HepG2 (cell line): ENCODE data around the gene GPR68. TPM values are rescaled to one million over a fixed set of nuclear protein-coding genes. Genes with fewer than 3 reads are reported as not detected.

Experiments used
- ATAC-seq: fragments of 200-7000 bp; cut with Tn5 transposase; 3 replicates; pipeline ENCODE4 v1.9.1; 2020; ENCODE audit warnings: mild to moderate bottlenecking, moderate library complexity
- BruUV-seq: library from RNA; stranded (reverse); fragments of 400-500 nt; replicated peaks from 2 replicates; lab custom pipeline; 2021; lab: Mats Ljungman, UMichigan
- CTCF ChIA-PET: fragments of 300-600 bp; formaldehyde crosslinking; extraction: SDS; loops from one replicate; lab custom pipeline; 2021; ENCODE audit warnings: low total read pairs, inconsistent platforms, low intra/inter-chr PET ratio; lab: Yijun Ruan, JAX
- POLR2A ChIA-PET: fragments of 350-600 bp; sonication (Branson Sonifier 250); formaldehyde crosslinking; loops from one replicate; lab custom pipeline; 2020; ENCODE audit warnings: antibody characterized with exemption, inconsistent platforms; lab: Yijun Ruan, JAX
- DNase-seq: peaks from one replicate; pipeline ENCODE4 v3.0.0-alpha.2; 2015; ENCODE audit warnings: low spot score
- FAIRE-seq: peaks from 3 replicates; lab custom pipeline; 2011; peaks lifted over from hg19 to GRCh38; lab: Jason Lieb, UNC
- H2AFZ ChIP-seq: one replicate; pipeline ENCODE4 v1.6.1; 2011; ENCODE audit warnings: low read length, inconsistent platforms
- H3K27ac ChIP-seq: fragments of 300-600 bp; 3 replicates; pipeline ENCODE4 v1.8.0; 2011; ENCODE audit warnings: mixed run types, mild to moderate bottlenecking, mixed read lengths, low read length, inconsistent platforms; ENCODE audit not compliant: insufficient read depth; ENCODE audit errors: extremely low read length
- H3K27me3 ChIP-seq, 2 experiments: fragments of 200-600 bp in 1 of 2; 2 replicates in 1 of 2; 3 replicates in 1 of 2; pipeline versions ENCODE4 v1.6.0 to v1.8.0; 2011; ENCODE audit warnings: low read length in 2 of 2, mild to moderate bottlenecking in 2 of 2, moderate library complexity in 2 of 2, inconsistent platforms in 1 of 2; ENCODE audit not compliant: insufficient read depth in 2 of 2, control insufficient read depth in 1 of 2
- H3K36me3 ChIP-seq, 2 experiments: fragments of 200-600 bp in 1 of 2; replicated peaks in 1 of 2; 2 replicates in 1 of 2; 3 replicates in 1 of 2; pipeline versions ENCODE4 v1.5.1 to v1.8.0; 2011; ENCODE audit warnings: low read length in 2 of 2, inconsistent platforms in 1 of 2; ENCODE audit not compliant: insufficient read depth in 2 of 2, control insufficient read depth in 1 of 2
- H3K4me1 ChIP-seq: 2 replicates; pipeline ENCODE4 v1.5.1; 2012; ENCODE audit warnings: low read length, inconsistent platforms; ENCODE audit not compliant: insufficient read depth
- H3K4me2 ChIP-seq: 2 replicates; pipeline ENCODE4 v1.6.0; 2011; ENCODE audit warnings: low read depth, low read length, inconsistent platforms
- H3K4me3 ChIP-seq, 3 experiments: fragments of 200-600 bp in 1 of 3; sonication (generic), shearing (Covaris generic) in 1 of 3; replicated peaks in 1 of 3; 2 replicates each; pipeline ENCODE4 v1.5.1; 2011 to 2016; ENCODE audit warnings: low read length in 3 of 3, inconsistent platforms in 2 of 3, low read depth in 2 of 3, mild to moderate bottlenecking in 2 of 3, control low read depth in 1 of 3, mixed read lengths in 1 of 3; ENCODE audit not compliant: insufficient read depth in 1 of 3
- H3K79me2 ChIP-seq: one replicate; pipeline ENCODE4 v1.6.1; 2011; ENCODE audit warnings: low read length, inconsistent platforms; ENCODE audit not compliant: insufficient read depth
- H3K9ac ChIP-seq: 2 replicates; pipeline ENCODE4 v1.6.0; 2011; ENCODE audit warnings: mild to moderate bottlenecking, low read depth, low read length, inconsistent platforms; ENCODE audit not compliant: insufficient read depth
- H3K9me3 ChIP-seq: 2 replicates; pipeline ENCODE4 v1.5.1; 2012; ENCODE audit warnings: mild to moderate bottlenecking, low read length
- H4K20me1 ChIP-seq: 2 replicates; pipeline ENCODE4 v1.6.0; 2011; ENCODE audit warnings: inconsistent platforms, mild to moderate bottlenecking, low read length, moderate library complexity; ENCODE audit not compliant: insufficient read depth
- ZNF546 ChIP-seq: sonication (generic); formaldehyde crosslinking; conservative IDR thresholded peaks from 2 replicates; pipeline ENCODE4 v1.8.1; 2023; ENCODE audit warnings: mild to moderate bottlenecking, missing genetic modification reagents
- ZNF687 ChIP-seq: sonication (generic); formaldehyde crosslinking; IDR thresholded peaks from 2 replicates; pipeline ENCODE4 v1.5.1; 2020; ENCODE audit warnings: mild to moderate bottlenecking, missing genetic modification reagents, moderate library complexity
- WGBS: methylation state at CpG from one replicate; pipeline ENCODE4 v1.1.6; 2017; ENCODE audit warnings: low lambda C conversion rate; 5-methylcytosine and 5-hydroxymethylcytosine counted together
- in situ Hi-C: cut with HindIII; loops from 2 replicates; pipeline ENCODE4 v1.10.0; 2017; ENCODE audit warnings: low pct_unique_long_range_greater_than_20kb; ENCODE audit not compliant: extremely low pct_ligation_motif_present
- intact Hi-C: fragments of 100-400 bp; cut with micrococcal nuclease; formaldehyde crosslinking; loops from one replicate; pipeline ENCODE4 v1.10.0; 2022; ENCODE audit not compliant: unreplicated experiment
- polyA plus RNA-seq, 8 experiments: library from polyadenylated mRNA; depleted of rRNA in 3 of 8; stranded (reverse) in 7 of 8; unstranded in 1 of 8; fragments of >200 nt; fragmentation: Illumina TruSeq in 4 of 8; extraction: Trizol in 4 of 8; gene quantifications; 2 replicates each; pipeline versions ENCODE4 v1.2.1 to v1.2.3, GENCODE V29; 2011 to 2016; ENCODE audit warnings: low read depth in 4 of 8, missing spikeins in 1 of 8, mixed read lengths in 1 of 8; ENCODE audit not compliant: insufficient read depth in 1 of 8
- total RNA-seq, 5 experiments: library from RNA; depleted of rRNA; stranded (reverse); fragments of >200 nt; fragmentation: Illumina TruSeq; extraction: Trizol; gene quantifications; 2 replicates each; pipeline ENCODE4 v1.2.3, GENCODE V29; 2016; ENCODE audit warnings: low read depth in 1 of 5

Gene GPR68
- total and polyA plus RNA-seq, 2 of the 13 experiments (the other 11 are each of a cell fraction or from before 2014, with no cell fraction given), result not detected

- Histone ChIP-seq H3K27ac (no peak overlapping the region), H3K4me3 (no peak overlapping the region), H3K36me3 (peaks cover 4 to 13% of the 10 kb centered on the region in 2 experiments; a peak in 4 of 5 replicates), H3K9me3 (no peaks in the 10 kb centered on the region), H3K9ac (no peak overlapping the region)
- POLR2A ChIA-PET, result no interaction called here
- TF ChIP-seq ZNF546 (no peak), ZNF687 (CRISPR knock-in tag) (0 out of 2 replicates have a peak, but pooled peaks have one; percentile 0)
- TF ChIP-seq, all 625 proteins: peak for 1
- 96% methylated on average over 4 of the region's 9 CpGs for WGBS
- H3K79me2 ChIP-seq, result no peaks in the 10 kb centered on the region
- no peaks in the 10 kb centered on the region for H4K20me1 ChIP-seq
- BruUV-seq, result no TSS peak
- DNase-seq (no peak), FAIRE-seq (no peak), ATAC-seq (no peak)
- H3K27me3 ChIP-seq, result no peaks in the 10 kb centered on the region
- no peak overlapping the region for H3K4me2 ChIP-seq
- H2AFZ ChIP-seq, result no peak overlapping the region
- no peaks in the 10 kb centered on the region for H3K4me1 ChIP-seq
- intact Hi-C loops, result no loop called here
- in situ Hi-C loops, result no loop called here
- CTCF ChIA-PET, result no interaction called here
Observed at GRCh38 chr14:91220581-91221000, 23.9 kb downstream of the GPR68 start.
